NB4 (cell line): ENCODE results near the gene LTA4H.

Experiments
- DNase-seq: peaks from one replicate; pipeline ENCODE4 v3.0.0; 2010; ENCODE audit warnings: low read depth
- H3K4me3 ChIP-seq: one replicate; pipeline ENCODE4 v1.5.1; 2011; ENCODE audit warnings: mild to moderate bottlenecking, low read depth, low read length, moderate library complexity
- CTCF ChIP-seq: IDR thresholded peaks from one replicate; pipeline ENCODE4 v1.5.1; 2012; ENCODE audit warnings: low read depth, low read length
- MAX ChIP-seq: IDR thresholded peaks from 2 replicates; pipeline ENCODE4 v1.6.1; 2011; ENCODE audit warnings: low read depth, low read length
- MYC ChIP-seq: IDR thresholded peaks from 2 replicates; pipeline ENCODE4 v1.6.1; 2011; ENCODE audit warnings: low read depth, low read length
- POLR2A ChIP-seq: IDR thresholded peaks from 2 replicates; pipeline ENCODE4 v1.6.1; 2011; ENCODE audit warnings: mild to moderate bottlenecking; ENCODE audit not compliant: insufficient read length; ENCODE audit errors: extremely low read depth

The LTA4H gene

GRCh38 chr12:96047229-96048211 lies 12.1 kb upstream of the LTA4H start:
- peak overlapping the region; percentile 12 for H3K4me3 ChIP-seq
- peak; percentile 97 for DNase-seq
- TF ChIP-seq MYC (peak; percentile 91), MAX (peak; percentile 95), POLR2A (no peak), CTCF (no peak)

GRCh38 chr12:96046543-96047228 lies 11.3 kb upstream of the LTA4H start:
- TF ChIP-seq MAX (no peak), POLR2A (no peak), CTCF (no peak), MYC (no peak)
- DNase-seq, result no peak
- H3K4me3 ChIP-seq, result no peak overlapping the region

GRCh38 chr12:96045566-96045965 lies 10.2 kb upstream of the LTA4H start:
- no peak overlapping the region for H3K4me3 ChIP-seq
- peak; percentile 30 for DNase-seq
- TF ChIP-seq MAX (no peak), CTCF (no peak), MYC (no peak), POLR2A (no peak)

- no peak for DNase-seq
- TF ChIP-seq POLR2A (no peak), MAX (no peak), MYC (no peak), CTCF (no peak)
- no peak overlapping the region for H3K4me3 ChIP-seq
Observed at GRCh38 chr12:96044943-96045290, 9.5 kb upstream of the LTA4H start.

- TF ChIP-seq CTCF (no peak), MYC (no peak), MAX (no peak), POLR2A (no peak)
- peak; percentile 64 for DNase-seq
- no peak overlapping the region for H3K4me3 ChIP-seq
Observed at GRCh38 chr12:96044017-96044942, 8.9 kb upstream of the LTA4H start.
